HG03469 (cell line): ENCODE measurements around the gene COL6A2.

ENCODE experiments used
- ATAC-seq: cut with Tn5 transposase; IDR thresholded peaks from one replicate; pipeline ENCODE4 v1.9.1; 2021; ENCODE audit warnings: mild to moderate bottlenecking, moderate library complexity, moderate number of reproducible peaks; ENCODE audit not compliant: unreplicated experiment

COL6A2 gene

GRCh38 chr21:46151989-46152926 is 54.3 kb downstream of the COL6A2 start:
- no peak for ATAC-seq

DNA sequence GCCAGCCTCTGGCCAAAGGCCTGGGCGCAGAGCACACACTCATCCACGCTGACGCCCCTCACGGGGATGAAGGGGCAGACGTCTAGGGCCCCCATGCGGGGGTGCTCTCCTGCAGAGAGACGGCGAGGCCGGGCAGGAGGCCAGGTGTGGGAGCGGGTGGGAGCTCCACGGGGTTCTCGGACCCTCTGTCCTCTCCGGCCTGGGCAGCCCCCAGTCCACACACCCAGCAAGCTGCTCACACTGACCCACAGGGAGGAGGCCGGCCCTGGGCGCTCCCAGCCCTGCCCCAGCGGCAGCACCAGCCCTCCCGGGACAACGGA is 55.0 kb downstream of the COL6A2 start:
- ATAC-seq: no peak

- no peak for ATAC-seq
Measured at GRCh38 chr21:46153247-46154154, 55.6 kb downstream of the COL6A2 start.

- ATAC-seq: no peak
Measured at GRCh38 chr21:46154155-46154954, 56.4 kb downstream of the COL6A2 start.

GRCh38 chr21:46154955-46155513 is 57.1 kb downstream of the COL6A2 start:
- ATAC-seq: no peak

DNA sequence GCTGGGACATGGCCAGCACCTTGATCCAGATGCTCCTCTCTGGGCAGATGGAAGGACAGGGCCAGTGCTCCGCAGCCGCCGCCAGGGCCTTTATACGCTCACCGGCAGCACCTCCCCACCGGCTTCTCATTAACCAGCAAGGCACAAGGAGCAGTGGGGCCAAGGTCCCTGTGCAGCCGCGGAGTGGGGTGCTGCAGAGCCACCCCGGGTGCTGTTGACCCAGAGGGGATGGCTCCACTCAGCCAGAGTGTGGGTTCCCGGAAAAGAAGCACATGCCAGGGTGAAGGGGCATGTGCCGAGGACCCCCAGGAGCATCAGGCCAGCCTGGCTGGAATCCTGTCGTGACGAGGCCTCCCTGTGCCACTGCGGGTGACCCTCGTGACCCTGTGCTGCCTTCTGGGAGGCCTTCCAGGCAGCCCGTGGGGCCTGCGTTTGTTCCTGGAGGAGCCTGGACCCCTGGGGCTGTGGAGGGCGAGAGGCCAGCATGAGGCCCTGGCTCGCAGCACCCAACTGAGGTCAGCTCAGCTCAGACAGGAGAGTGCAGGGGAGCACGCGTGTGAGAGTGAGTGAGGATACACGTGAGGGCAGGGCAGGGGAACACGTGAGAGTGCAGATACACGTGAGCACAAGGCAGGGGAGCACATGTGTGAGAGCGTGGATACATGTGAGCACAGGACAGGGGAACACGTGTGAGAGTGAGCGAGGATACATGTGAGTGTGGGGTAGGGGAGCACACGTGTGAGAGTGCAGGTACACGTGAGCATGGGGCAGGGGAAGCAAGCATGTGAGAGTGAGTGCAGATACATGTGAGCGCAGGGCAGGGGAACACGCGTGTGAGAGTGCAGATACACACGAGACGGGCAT is 57.8 kb downstream of the COL6A2 start, which contains the start of gene FTCD:
TSS of gene FTCD (minus strand) at position 66 of the 864 bp plus-strand sequence. CDS start at position 10, 56 bp downstream.
- ATAC-seq: no peak

GRCh38 chr21:46156378-46156645 is 58.4 kb downstream of the COL6A2 start:
- no peak for ATAC-seq

- no peak for ATAC-seq
Measured at GRCh38 chr21:46156678-46157077, 58.8 kb downstream of the COL6A2 start.

- ATAC-seq: no peak
Measured at GRCh38 chr21:46157396-46157986, 59.6 kb downstream of the COL6A2 start.

DNA sequence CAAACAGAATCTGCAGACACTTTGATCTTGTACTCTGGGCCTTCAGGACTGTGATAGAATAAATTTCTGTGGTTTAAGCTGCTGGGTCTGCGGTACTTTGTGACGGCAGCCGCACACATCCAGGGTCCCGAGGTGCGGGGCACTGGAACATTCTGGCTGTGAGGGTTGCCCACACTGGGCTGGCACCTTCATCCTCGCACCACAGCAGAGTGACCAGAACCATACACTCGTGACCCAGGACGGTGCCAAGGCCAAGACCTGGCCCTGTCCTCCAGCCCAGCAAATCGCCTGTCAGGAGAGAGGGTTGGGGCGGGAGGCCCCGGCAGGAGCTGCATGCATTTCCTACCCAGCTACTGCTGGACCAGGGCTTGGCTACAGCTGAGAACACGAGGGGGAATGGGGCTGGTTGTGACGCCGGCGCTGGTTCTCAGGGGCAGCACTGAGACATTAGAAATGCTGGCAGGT is 60.1 kb downstream of the COL6A2 start:
- ATAC-seq: no peak

DNA sequence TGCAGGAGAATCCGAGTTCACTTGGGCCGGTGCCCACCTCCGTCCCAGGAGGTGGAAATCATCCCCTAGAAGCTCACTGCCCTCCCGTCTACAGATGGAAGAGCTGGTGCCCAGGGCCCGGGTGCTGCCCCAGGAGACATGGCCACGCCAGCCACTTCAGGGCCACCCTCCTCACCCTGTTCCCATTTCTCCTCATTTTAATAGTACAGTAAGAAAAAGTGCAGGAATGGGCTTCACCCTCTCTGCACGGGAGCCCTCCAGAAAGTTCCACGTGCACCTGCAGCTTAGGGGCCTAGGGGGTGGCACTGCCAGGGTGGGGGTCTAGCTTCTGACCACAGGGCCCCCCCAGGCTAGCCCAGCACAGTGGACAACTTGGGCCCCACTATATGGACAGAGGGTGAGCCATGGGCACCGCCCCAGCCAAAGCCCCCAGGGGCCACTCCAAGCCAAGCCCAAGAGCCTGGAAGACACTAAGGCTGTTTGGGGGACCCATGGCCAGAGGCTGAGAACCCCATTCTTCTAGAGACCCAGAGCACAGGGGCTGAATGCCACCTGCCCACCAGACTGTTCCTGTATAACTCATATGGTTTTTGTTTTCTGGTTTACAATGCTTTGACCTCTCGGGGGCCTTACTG is 60.9 kb downstream of the COL6A2 start:
- ATAC-seq: no peak

GRCh38 chr21:46159390-46159789 is 61.5 kb downstream of the COL6A2 start:
- no peak for ATAC-seq

DNA sequence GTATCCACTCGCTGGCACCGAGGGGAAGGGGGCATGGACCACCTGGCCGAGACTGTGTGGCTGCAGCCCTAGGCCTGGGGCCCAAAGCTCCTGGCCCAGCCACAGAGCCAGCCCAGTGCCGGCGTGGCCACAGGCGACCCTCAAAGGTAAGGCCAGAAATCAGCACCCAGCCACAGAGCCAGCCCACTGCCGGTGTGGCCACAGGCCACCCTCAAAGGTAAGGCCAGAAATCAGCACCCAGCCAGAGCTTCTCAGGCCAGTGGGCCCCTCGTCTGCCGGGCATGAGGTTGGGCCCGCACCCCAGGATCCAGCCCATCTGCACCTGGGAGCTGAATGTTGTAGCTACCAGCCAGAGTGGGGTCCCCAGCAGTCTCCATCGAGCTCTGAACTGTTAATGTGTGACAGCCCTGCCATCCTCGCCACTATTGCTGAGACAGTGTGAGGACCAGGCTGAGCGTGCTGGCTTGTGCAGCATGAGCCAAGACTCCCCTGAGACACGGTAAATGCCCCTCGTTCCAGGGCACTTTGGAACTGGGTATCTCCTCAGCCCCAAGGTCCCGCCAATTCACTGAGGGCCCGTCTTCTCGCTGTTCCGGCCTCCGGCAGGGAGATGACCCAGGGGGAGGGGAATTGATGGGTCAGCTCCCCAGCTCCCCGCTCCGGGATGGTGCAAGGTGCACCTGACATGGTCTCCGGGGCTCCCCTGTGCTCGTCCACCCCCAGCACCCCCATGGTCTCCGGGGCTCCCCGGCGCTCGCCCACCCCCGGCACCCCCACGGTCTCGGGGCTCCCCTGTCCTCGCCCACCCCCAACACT is 62.1 kb downstream of the COL6A2 start:
- ATAC-seq: no peak

DNA sequence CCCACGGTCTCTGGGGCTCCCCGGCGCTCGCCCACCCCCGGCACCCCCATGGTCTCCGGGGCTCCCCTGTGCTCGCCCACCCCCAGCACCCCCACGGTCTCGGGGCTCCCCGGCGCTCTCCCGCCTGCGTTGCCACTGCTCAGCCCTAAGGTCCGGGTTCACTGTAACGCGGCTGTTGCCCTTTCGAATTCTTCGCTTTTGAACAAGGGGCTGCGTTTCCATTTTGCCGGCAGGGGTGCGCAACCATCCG is 62.7 kb downstream of the COL6A2 start:
- ATAC-seq: no peak

DNA sequence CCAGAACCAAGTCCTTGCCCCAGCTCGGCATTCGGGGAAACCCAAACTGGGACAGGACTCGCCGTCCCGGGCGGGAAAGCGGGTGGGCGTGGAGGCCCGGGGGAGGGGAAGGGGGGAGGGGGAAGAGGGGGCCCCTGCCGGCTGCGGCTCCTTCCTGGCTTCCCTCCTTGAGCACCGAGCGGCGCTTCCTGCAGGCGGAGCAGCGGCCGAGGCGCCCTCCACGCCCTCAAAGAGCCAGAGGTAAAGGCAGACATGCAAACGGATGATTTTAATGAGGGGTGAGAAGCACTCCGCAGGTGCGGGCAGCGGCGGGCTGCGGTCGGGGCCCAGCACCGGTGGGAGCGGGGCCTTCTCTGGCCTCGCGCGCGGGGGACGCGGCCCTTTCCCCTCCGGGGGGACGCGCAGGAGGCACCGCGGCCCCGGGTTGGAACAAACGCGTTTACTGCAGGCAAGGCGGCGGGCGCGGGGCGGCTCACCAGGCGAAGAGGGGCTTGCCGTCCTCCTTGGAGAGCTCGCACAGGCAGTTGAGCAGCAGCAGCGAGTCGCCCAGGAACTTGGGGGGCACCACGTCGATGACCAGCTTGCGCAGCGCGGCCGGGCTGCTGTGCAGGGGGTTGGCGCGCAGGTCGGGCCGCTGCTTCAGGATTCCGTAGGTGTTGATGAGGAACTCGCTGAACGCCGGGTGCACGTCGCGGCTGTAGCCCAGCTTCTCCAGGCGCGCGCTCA is 63.2 kb downstream of the COL6A2 start:
- ATAC-seq: no peak

- no peak for ATAC-seq
Measured at GRCh38 chr21:46161633-46162592, 64.0 kb downstream of the COL6A2 start.

GRCh38 chr21:46163380-46163779 is 65.5 kb downstream of the COL6A2 start:
- ATAC-seq: no peak
